Neural cell (in vitro differentiated cells): ENCODE results near the gene TPSD1. TPM values are rescaled to one million over a fixed set of nuclear protein-coding genes. Genes with fewer than 3 reads are reported as not detected.

Experiments used
- H2AFZ ChIP-seq: fragments of 200-600, 300-800 bp; sonication (generic), shearing (Covaris generic); 2 replicates; pipeline ENCODE4 v1.6.0; 2014; ENCODE audit warnings: low read depth, mild to moderate bottlenecking, antibody characterized with exemption, low read length, moderate library complexity
- H3F3A ChIP-seq: fragments of 200-600 bp; shearing (Covaris generic); 2 replicates; pipeline ENCODE4 v1.6.1; 2016; ENCODE audit warnings: mild to moderate bottlenecking, moderate library complexity, mixed read lengths, antibody characterized with exemption, low read length; ENCODE audit not compliant: insufficient read depth, poor library complexity, severe bottlenecking
- H3K27ac ChIP-seq: fragments of 200-600, 300-800 bp; sonication (generic), shearing (Covaris generic); 2 replicates; pipeline ENCODE4 v1.5.1; 2014; ENCODE audit warnings: mild to moderate bottlenecking, low read length, moderate library complexity
- H3K27me3 ChIP-seq: fragments of 300-800, 200-600 bp; sonication (generic), shearing (Covaris generic); 2 replicates; pipeline ENCODE4 v1.6.0; 2014; ENCODE audit warnings: mild to moderate bottlenecking, low read depth, low read length, moderate library complexity; ENCODE audit not compliant: insufficient read depth
- H3K36me3 ChIP-seq: fragments of 300-800, 200-600 bp; sonication (generic), shearing (Covaris generic); 2 replicates; pipeline ENCODE4 v1.5.1; 2014; ENCODE audit warnings: mild to moderate bottlenecking, antibody characterized with exemption, low read length, moderate library complexity; ENCODE audit not compliant: insufficient read depth
- H3K4me2 ChIP-seq: fragments of 300-800, 200-600 bp; sonication (generic), shearing (Covaris generic); 2 replicates; pipeline ENCODE4 v1.6.0; 2014; ENCODE audit warnings: mild to moderate bottlenecking, low read length
- H3K4me3 ChIP-seq: fragments of 300-800, 200-600 bp; sonication (generic), shearing (Covaris generic); 2 replicates; pipeline ENCODE4 v1.5.1; 2014; ENCODE audit warnings: mild to moderate bottlenecking, low read length, moderate library complexity
- H3K79me2 ChIP-seq: fragments of 200-600 bp; shearing (Covaris generic); replicated peaks from 2 replicates; pipeline ENCODE4 v1.6.0; 2014; ENCODE audit warnings: mild to moderate bottlenecking, low read length, moderate library complexity; ENCODE audit not compliant: insufficient read depth
- H3K9ac ChIP-seq: fragments of 300-800, 200-600 bp; sonication (generic), shearing (Covaris generic); 2 replicates; pipeline ENCODE4 v1.6.1; 2016; ENCODE audit warnings: mild to moderate bottlenecking, low read length, mixed read lengths
- H3K9me2 ChIP-seq: fragments of 200-600 bp; shearing (Covaris generic); 2 replicates; pipeline ENCODE4 v1.6.1; 2016; ENCODE audit warnings: mild to moderate bottlenecking, low read length, mixed read lengths; ENCODE audit not compliant: insufficient read depth
- H3K9me3 ChIP-seq: fragments of 200-600, 300-800 bp; sonication (generic), shearing (Covaris generic); 2 replicates; pipeline ENCODE4 v1.6.1; 2016; ENCODE audit warnings: mild to moderate bottlenecking, mixed run types, low read length, moderate library complexity, mixed read lengths
- H4K20me1 ChIP-seq: fragments of 200-600 bp; shearing (Covaris generic); 2 replicates; pipeline ENCODE4 v1.6.1; 2016; ENCODE audit warnings: mild to moderate bottlenecking, mixed run types; ENCODE audit not compliant: insufficient read depth
- EP300 ChIP-seq: fragments of 450-650 bp; conservative IDR thresholded peaks from 2 replicates; pipeline ENCODE4 v1.6.1; 2014; ENCODE audit warnings: antibody characterized with exemption, mild to moderate bottlenecking, moderate library complexity; ENCODE audit not compliant: poor library complexity, severe bottlenecking
- EZH2 ChIP-seq: fragments of 200-600, 300-800 bp; shearing (Covaris generic), sonication (generic); IDR thresholded peaks from 2 replicates; pipeline ENCODE4 v1.6.1; 2014; ENCODE audit warnings: antibody characterized with exemption, low read length, borderline replicate concordance, mild to moderate bottlenecking; ENCODE audit not compliant: insufficient read depth, poor library complexity, severe bottlenecking
- MXI1 ChIP-seq: fragments of 450-650 bp; conservative IDR thresholded peaks from 2 replicates; pipeline ENCODE4 v1.6.1; 2014; ENCODE audit warnings: antibody characterized with exemption, mild to moderate bottlenecking; ENCODE audit not compliant: poor library complexity, severe bottlenecking
- POLR2AphosphoS5 ChIP-seq: IDR thresholded peaks from 2 replicates; pipeline ENCODE4 v1.6.1; 2012
- RAD21 ChIP-seq: fragments of 450-650 bp; conservative IDR thresholded peaks from 2 replicates; pipeline ENCODE4 v1.6.1; 2014; ENCODE audit warnings: antibody characterized with exemption, mild to moderate bottlenecking, moderate library complexity
- SMC3 ChIP-seq: fragments of 450-650 bp; conservative IDR thresholded peaks from 2 replicates; pipeline ENCODE4 v1.6.1; 2014; ENCODE audit warnings: antibody characterized with exemption, mild to moderate bottlenecking, moderate library complexity; ENCODE audit not compliant: poor library complexity
- TAF1 ChIP-seq: IDR thresholded peaks from 2 replicates; pipeline ENCODE4 v1.6.1; 2012; ENCODE audit warnings: low read depth
- polyA plus RNA-seq: library from polyadenylated mRNA; depleted of rRNA; stranded (reverse); fragments of >200 nt; gene quantifications from 2 replicates; pipeline ENCODE4 v1.2.3, GENCODE V29; 2014
- TF ChIP-seq, protein P1 (sequence below): IDR thresholded peaks from 2 replicates; pipeline ENCODE4 v1.6.1; 2012; ENCODE audit warnings: borderline replicate concordance
- TF ChIP-seq, protein P2 (sequence below): fragments of 450-650 bp; IDR thresholded peaks from 2 replicates; pipeline ENCODE4 v1.5.1; 2014; ENCODE audit warnings: antibody characterized with exemption, mild to moderate bottlenecking, moderate library complexity; ENCODE audit not compliant: poor library complexity, severe bottlenecking

TPSD1 gene
- polyA plus RNA-seq, 1 donor from 2014 or later: not detected

DNA sequence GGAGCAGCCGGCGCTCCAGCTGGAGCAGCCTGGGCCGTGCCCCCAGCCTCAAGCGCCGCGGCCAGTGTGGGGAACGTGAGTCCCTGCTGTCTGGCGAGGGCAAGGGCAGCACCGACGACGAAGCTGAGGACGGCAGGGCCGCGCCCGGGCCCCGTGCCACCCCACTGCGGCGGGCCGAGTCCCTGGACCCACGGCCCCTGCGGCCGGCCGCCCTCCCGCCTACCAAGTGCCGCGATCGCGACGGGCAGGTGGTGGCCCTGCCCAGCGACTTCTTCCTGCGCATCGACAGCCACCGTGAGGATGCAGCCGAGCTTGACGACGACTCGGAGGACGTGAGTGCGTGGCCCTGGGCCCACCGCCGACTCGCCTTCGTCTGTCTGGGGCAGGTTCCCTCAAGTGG, 46.8 kb upstream of the TPSD1 start:
- no peaks in the 10 kb centered on the region for H3K27me3 ChIP-seq
- no peaks in the 10 kb centered on the region for H4K20me1 ChIP-seq
- no peak overlapping the region for H3K9ac ChIP-seq
- H2AFZ ChIP-seq: no peak overlapping the region
- no peak overlapping the region for H3K4me3 ChIP-seq
- no peak overlapping the region for H3K27ac ChIP-seq
- H3K79me2 ChIP-seq: no peaks in the 10 kb centered on the region
- no peaks in the 10 kb centered on the region for H3K36me3 ChIP-seq
- no peaks in the 10 kb centered on the region for H3K9me3 ChIP-seq
- no peak overlapping the region for H3K4me2 ChIP-seq
- H3F3A ChIP-seq: no peaks in the 10 kb centered on the region
- H3K9me2 ChIP-seq: no peaks in the 10 kb centered on the region
- TF ChIP-seq, protein P1, sequence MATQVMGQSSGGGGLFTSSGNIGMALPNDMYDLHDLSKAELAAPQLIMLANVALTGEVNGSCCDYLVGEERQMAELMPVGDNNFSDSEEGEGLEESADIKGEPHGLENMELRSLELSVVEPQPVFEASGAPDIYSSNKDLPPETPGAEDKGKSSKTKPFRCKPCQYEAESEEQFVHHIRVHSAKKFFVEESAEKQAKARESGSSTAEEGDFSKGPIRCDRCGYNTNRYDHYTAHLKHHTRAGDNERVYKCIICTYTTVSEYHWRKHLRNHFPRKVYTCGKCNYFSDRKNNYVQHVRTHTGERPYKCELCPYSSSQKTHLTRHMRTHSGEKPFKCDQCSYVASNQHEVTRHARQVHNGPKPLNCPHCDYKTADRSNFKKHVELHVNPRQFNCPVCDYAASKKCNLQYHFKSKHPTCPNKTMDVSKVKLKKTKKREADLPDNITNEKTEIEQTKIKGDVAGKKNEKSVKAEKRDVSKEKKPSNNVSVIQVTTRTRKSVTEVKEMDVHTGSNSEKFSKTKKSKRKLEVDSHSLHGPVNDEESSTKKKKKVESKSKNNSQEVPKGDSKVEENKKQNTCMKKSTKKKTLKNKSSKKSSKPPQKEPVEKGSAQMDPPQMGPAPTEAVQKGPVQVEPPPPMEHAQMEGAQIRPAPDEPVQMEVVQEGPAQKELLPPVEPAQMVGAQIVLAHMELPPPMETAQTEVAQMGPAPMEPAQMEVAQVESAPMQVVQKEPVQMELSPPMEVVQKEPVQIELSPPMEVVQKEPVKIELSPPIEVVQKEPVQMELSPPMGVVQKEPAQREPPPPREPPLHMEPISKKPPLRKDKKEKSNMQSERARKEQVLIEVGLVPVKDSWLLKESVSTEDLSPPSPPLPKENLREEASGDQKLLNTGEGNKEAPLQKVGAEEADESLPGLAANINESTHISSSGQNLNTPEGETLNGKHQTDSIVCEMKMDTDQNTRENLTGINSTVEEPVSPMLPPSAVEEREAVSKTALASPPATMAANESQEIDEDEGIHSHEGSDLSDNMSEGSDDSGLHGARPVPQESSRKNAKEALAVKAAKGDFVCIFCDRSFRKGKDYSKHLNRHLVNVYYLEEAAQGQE: no peak
- TF ChIP-seq TAF1 (no peak), MXI1 (no peak), EP300 (no peak)

DNA sequence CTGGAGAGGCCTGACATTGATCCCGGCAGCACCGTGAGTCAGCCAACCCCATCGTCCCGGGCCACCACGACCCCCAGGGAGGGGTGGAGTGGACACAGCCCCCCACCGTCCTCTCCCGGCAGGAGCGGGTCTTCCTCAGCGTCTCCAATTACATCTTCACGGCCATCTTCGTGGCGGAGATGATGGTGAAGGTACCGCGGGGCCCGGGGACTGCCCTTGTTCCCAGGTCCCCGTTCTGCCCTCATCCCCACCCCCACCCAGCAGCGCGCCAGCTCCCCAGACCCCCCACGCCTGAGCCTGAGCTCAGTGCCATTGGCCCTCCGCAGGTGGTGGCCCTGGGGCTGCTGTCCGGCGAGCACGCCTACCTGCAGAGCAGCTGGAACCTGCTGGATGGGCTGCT, 45.4 kb upstream of the TPSD1 start:
- Histone ChIP-seq H3K9ac (no peak overlapping the region), H3F3A (no peaks in the 10 kb centered on the region), H3K9me2 (no peaks in the 10 kb centered on the region), H4K20me1 (no peaks in the 10 kb centered on the region), H2AFZ (no peak overlapping the region), H3K36me3 (no peaks in the 10 kb centered on the region), H3K9me3 (no peaks in the 10 kb centered on the region), H3K4me3 (no peak overlapping the region), H3K27me3 (no peaks in the 10 kb centered on the region), H3K79me2 (no peaks in the 10 kb centered on the region), H3K4me2 (no peak overlapping the region), H3K27ac (no peak overlapping the region)
- TF ChIP-seq RAD21: no peak
- TF ChIP-seq MXI1: no peak
- no peak for TF ChIP-seq POLR2AphosphoS5
- no peak for TF ChIP-seq EP300
- TF ChIP-seq TAF1: no peak
- no peak for TF ChIP-seq SMC3
- TF ChIP-seq EZH2: no peak
- TF ChIP-seq, protein P2, sequence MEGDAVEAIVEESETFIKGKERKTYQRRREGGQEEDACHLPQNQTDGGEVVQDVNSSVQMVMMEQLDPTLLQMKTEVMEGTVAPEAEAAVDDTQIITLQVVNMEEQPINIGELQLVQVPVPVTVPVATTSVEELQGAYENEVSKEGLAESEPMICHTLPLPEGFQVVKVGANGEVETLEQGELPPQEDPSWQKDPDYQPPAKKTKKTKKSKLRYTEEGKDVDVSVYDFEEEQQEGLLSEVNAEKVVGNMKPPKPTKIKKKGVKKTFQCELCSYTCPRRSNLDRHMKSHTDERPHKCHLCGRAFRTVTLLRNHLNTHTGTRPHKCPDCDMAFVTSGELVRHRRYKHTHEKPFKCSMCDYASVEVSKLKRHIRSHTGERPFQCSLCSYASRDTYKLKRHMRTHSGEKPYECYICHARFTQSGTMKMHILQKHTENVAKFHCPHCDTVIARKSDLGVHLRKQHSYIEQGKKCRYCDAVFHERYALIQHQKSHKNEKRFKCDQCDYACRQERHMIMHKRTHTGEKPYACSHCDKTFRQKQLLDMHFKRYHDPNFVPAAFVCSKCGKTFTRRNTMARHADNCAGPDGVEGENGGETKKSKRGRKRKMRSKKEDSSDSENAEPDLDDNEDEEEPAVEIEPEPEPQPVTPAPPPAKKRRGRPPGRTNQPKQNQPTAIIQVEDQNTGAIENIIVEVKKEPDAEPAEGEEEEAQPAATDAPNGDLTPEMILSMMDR: no peak
- TF ChIP-seq, protein P1: no peak
